Caco-2 (cell line): Measurements from ENCODE around the gene PHKB. TPM values are rescaled to one million over a fixed set of nuclear protein-coding genes. Genes with fewer than 3 reads are reported as not detected.

ENCODE experiments used
- BruUV-seq: library from RNA; stranded (reverse); fragments of 400-500 nt; replicated peaks from 2 replicates; lab custom pipeline; 2021; lab: Mats Ljungman, UMichigan
- CTCF ChIA-PET: fragments of 300-600 bp; sonication (Branson Sonifier 250); formaldehyde crosslinking; loops from one replicate; lab custom pipeline; 2022; ENCODE audit warnings: antibody characterized with exemption; lab: Charles Lee
- POLR2A ChIA-PET: fragments of 300-600 bp; sonication (Branson Sonifier 250); formaldehyde crosslinking; loops from one replicate; lab custom pipeline; 2022; ENCODE audit warnings: antibody characterized with exemption; lab: Charles Lee
- DNase-seq, 2 experiments: peaks; one replicate each; pipeline versions ENCODE4 v3.0.0 to v3.0.0-alpha.2; 2020 to 2022
- H3K27me3 ChIP-seq: replicated peaks from 2 replicates; pipeline ENCODE4 v1.6.0; 2011; ENCODE audit warnings: low read length; ENCODE audit not compliant: control insufficient read depth, insufficient read depth
- H3K36me3 ChIP-seq: 2 replicates; pipeline ENCODE4 v1.5.1; 2011; ENCODE audit warnings: low read length; ENCODE audit not compliant: control insufficient read depth, insufficient read depth
- H3K4me1 ChIP-seq: fragments of 250-450 bp; sonication (Bioruptor Pico); 2 replicates; pipeline ENCODE4 v1.5.1; 2020; ENCODE audit warnings: mild to moderate bottlenecking
- H3K4me3 ChIP-seq: 2 replicates; pipeline ENCODE4 v1.5.1; 2011; ENCODE audit warnings: low read depth, mild to moderate bottlenecking, control low read depth, low read length
- H3K9me3 ChIP-seq: fragments of 250-450 bp; sonication (Bioruptor Pico); 2 replicates; pipeline ENCODE4 v1.5.1; 2020; ENCODE audit warnings: mild to moderate bottlenecking, moderate library complexity
- H3K27ac Mint-ChIP-seq: one replicate; pipeline ENCODE4 v1.8.0; 2022; ENCODE audit warnings: mixed read lengths; ENCODE audit not compliant: unreplicated experiment
- H3K27me3 Mint-ChIP-seq: one replicate; pipeline ENCODE4 v1.8.0; 2022; ENCODE audit warnings: mixed read lengths; ENCODE audit not compliant: insufficient read depth, unreplicated experiment
- H3K36me3 Mint-ChIP-seq: one replicate; pipeline ENCODE4 v1.8.0; 2022; ENCODE audit warnings: mild to moderate bottlenecking, mixed read lengths; ENCODE audit not compliant: insufficient read depth, unreplicated experiment
- H3K4me1 Mint-ChIP-seq: one replicate; pipeline ENCODE4 v1.8.0; 2022; ENCODE audit warnings: low read depth, mixed read lengths; ENCODE audit not compliant: unreplicated experiment
- H3K4me3 Mint-ChIP-seq: one replicate; pipeline ENCODE4 v1.8.0; 2022; ENCODE audit warnings: mild to moderate bottlenecking, moderate library complexity, mixed read lengths; ENCODE audit not compliant: unreplicated experiment
- H3K9me3 Mint-ChIP-seq: one replicate; pipeline ENCODE4 v1.8.0; 2022; ENCODE audit warnings: mixed read lengths; ENCODE audit not compliant: unreplicated experiment
- CTCF ChIP-seq, 2 experiments: fragments of 200-600 bp in 1 of 2; IDR thresholded peaks; 1 replicate in 1 of 2; 2 replicates in 1 of 2; pipeline versions ENCODE4 v1.5.1 to v1.8.0; 2011 to 2022; ENCODE audit warnings: antibody characterized with exemption in 1 of 2, control low read depth in 1 of 2, inconsistent platforms in 1 of 2, low read depth in 1 of 2, low read length in 1 of 2, mild to moderate bottlenecking in 1 of 2, moderate library complexity in 1 of 2; ENCODE audit not compliant: insufficient read depth in 1 of 2, severe bottlenecking in 1 of 2, unreplicated experiment in 1 of 2
- intact Hi-C: fragments of 100-400 bp; cut with micrococcal nuclease; formaldehyde crosslinking; loops from one replicate; pipeline ENCODE4 v1.10.0; 2022; ENCODE audit not compliant: unreplicated experiment
- total RNA-seq: library from RNA; stranded (reverse); gene quantifications from 2 replicates; pipeline ENCODE4 v1.2.3, GENCODE V29; 2022

Gene PHKB
- total RNA-seq, 1 experiment from 2014 or later: 74.2 TPM

- Histone ChIP-seq H3K27me3 (no peaks in the 10 kb centered on the region), H3K9me3 (no peaks in the 10 kb centered on the region), H3K4me1 (no peaks in the 10 kb centered on the region), H3K4me3 (no peak overlapping the region), H3K36me3 (no peaks in the 10 kb centered on the region)
- Mint-ChIP-seq H3K9me3 (peaks cover 12% of the 10 kb centered on the region), H3K36me3 (peaks cover 10% of the 10 kb centered on the region), H3K4me3 (no peak overlapping the region), H3K27ac (no peak overlapping the region), H3K27me3 (no peaks in the 10 kb centered on the region), H3K4me1 (peaks cover 10% of the 10 kb centered on the region)
- intact Hi-C loops: no loop called here
- no peak for TF ChIP-seq CTCF (IDR thresholded peaks at IDR 0.05; ENCODE audit: insufficient read depth in 1 of 2, low read depth in 1 of 2, low read length in 1 of 2, severe bottlenecking in 1 of 2, unreplicated experiment in 1 of 2)
- no peak for DNase-seq
- no TSS peak for BruUV-seq
- CTCF ChIA-PET: no interaction called here
- POLR2A ChIA-PET: no interaction called here
These were observed 173.0 kb downstream of the PHKB start for GRCh38 chr16:47634126-47634525.

GRCh38 chr16:47634727-47635126 is 173.6 kb downstream of the PHKB start:
- H3K36me3 Mint-ChIP-seq: peaks cover 10% of the 10 kb centered on the region
- no peaks in the 10 kb centered on the region for H3K4me1 ChIP-seq
- ChIA-PET CTCF (no interaction called here), POLR2A (no interaction called here)
- no peak for DNase-seq
- H3K4me1 Mint-ChIP-seq: peaks cover 10% of the 10 kb centered on the region
- no peaks in the 10 kb centered on the region for H3K27me3 Mint-ChIP-seq
- H3K4me3 Mint-ChIP-seq: no peak overlapping the region
- no peaks in the 10 kb centered on the region for H3K36me3 ChIP-seq
- peaks cover 12% of the 10 kb centered on the region for H3K9me3 Mint-ChIP-seq
- BruUV-seq: no TSS peak
- no peak for TF ChIP-seq CTCF (IDR thresholded peaks at IDR 0.05; ENCODE audit: insufficient read depth in 1 of 2, low read depth in 1 of 2, low read length in 1 of 2, severe bottlenecking in 1 of 2, unreplicated experiment in 1 of 2)
- H3K27me3 ChIP-seq: no peaks in the 10 kb centered on the region
- no peak overlapping the region for H3K27ac Mint-ChIP-seq
- H3K4me3 ChIP-seq: no peak overlapping the region
- intact Hi-C loops: no loop called here
- H3K9me3 ChIP-seq: no peaks in the 10 kb centered on the region

DNA sequence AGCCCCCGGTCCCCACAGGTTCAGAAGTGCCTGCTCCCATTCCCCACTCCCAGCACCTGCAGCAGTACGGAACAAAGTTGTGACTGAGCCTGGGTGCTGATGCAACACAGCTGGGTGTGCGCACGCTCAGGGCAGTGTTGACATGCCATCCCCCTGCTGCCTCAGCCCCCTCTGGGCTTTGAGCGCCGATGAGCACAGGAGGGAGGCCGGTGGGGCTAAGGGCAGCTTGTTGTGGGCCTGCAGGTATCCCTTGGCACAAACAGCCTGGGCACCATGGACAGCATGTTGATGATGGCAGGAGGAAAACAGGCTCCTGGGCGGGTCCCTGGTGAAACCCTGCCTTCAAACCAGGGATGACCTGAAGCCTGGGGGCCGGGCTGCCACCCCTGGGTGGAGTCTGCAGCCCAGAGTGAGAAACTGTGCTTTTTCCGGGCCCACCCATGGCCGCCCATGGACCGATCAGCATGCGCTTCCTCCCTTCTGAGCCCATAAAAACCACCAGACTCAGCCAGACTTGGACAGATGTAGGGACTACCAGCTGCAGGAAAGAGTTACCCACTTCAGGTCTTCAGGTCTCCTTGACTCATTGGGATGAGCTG is 175.5 kb downstream of the PHKB start:
- Histone ChIP-seq H3K4me1 (no peaks in the 10 kb centered on the region), H3K4me3 (no peak overlapping the region), H3K9me3 (no peaks in the 10 kb centered on the region), H3K27me3 (no peaks in the 10 kb centered on the region), H3K36me3 (no peaks in the 10 kb centered on the region)
- POLR2A ChIA-PET: no interaction called here
- H3K4me3 Mint-ChIP-seq: no peak overlapping the region
- no TSS peak for BruUV-seq
- H3K27ac Mint-ChIP-seq: no peak overlapping the region
- intact Hi-C loops: no loop called here
- H3K4me1 Mint-ChIP-seq: peaks cover 10% of the 10 kb centered on the region
- no peak for TF ChIP-seq CTCF (IDR thresholded peaks at IDR 0.05; ENCODE audit: insufficient read depth in 1 of 2, low read depth in 1 of 2, low read length in 1 of 2, severe bottlenecking in 1 of 2, unreplicated experiment in 1 of 2)
- peaks cover 6% of the 10 kb centered on the region for H3K9me3 Mint-ChIP-seq
- no peak for DNase-seq
- no peaks in the 10 kb centered on the region for H3K27me3 Mint-ChIP-seq
- peaks cover 6% of the 10 kb centered on the region for H3K36me3 Mint-ChIP-seq
- CTCF ChIA-PET: no interaction called here
